Measurements from ENCODE around the gene GSTA4.

GRCh38 chr6:52964318-52964717, 30.8 kb downstream of the GSTA4 start:
- TF ChIP-seq, protein P1, sequence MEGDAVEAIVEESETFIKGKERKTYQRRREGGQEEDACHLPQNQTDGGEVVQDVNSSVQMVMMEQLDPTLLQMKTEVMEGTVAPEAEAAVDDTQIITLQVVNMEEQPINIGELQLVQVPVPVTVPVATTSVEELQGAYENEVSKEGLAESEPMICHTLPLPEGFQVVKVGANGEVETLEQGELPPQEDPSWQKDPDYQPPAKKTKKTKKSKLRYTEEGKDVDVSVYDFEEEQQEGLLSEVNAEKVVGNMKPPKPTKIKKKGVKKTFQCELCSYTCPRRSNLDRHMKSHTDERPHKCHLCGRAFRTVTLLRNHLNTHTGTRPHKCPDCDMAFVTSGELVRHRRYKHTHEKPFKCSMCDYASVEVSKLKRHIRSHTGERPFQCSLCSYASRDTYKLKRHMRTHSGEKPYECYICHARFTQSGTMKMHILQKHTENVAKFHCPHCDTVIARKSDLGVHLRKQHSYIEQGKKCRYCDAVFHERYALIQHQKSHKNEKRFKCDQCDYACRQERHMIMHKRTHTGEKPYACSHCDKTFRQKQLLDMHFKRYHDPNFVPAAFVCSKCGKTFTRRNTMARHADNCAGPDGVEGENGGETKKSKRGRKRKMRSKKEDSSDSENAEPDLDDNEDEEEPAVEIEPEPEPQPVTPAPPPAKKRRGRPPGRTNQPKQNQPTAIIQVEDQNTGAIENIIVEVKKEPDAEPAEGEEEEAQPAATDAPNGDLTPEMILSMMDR (conservative IDR thresholded peaks at IDR 0.05; ENCODE audit: low read length): no peak
- no peak for TF ChIP-seq EZH2phosphoT487 (IDR thresholded peaks at IDR 0.05; ENCODE audit: borderline replicate concordance, low read depth, low read length)
